WTC11 (cell line): ENCODE data around the gene GADL1. TPM values are rescaled to one million over a fixed set of nuclear protein-coding genes. Genes with fewer than 3 reads are reported as not detected.

Source experiments
- ATAC-seq: fragments of 200-7000 bp; cut with Tn5 transposase; 2 replicates; pipeline ENCODE4 v1.10.0; 2021; ENCODE audit warnings: mild to moderate bottlenecking, moderate library complexity
- CTCF ChIA-PET: fragments of 300-600 bp; sonication (Branson Sonifier 250); formaldehyde crosslinking; loops from one replicate; lab custom pipeline; 2021; ENCODE audit warnings: antibody characterized with exemption; lab: Charles Lee
- POLR2A ChIA-PET: fragments of 350-600 bp; sonication (Branson Sonifier 250); formaldehyde crosslinking; loops from one replicate; lab custom pipeline; 2021; ENCODE audit warnings: antibody characterized with exemption; lab: Charles Lee
- DNase-seq: peaks from one replicate; pipeline ENCODE4 v3.0.0; 2021; ENCODE audit warnings: low spot score
- H3K27ac Mint-ChIP-seq: 2 replicates; pipeline ENCODE4 v1.8.0; 2021; ENCODE audit warnings: mixed read lengths
- H3K27me3 Mint-ChIP-seq: 2 replicates; pipeline ENCODE4 v1.8.0; 2021; ENCODE audit warnings: low read depth, mild to moderate bottlenecking, moderate library complexity, mixed read lengths
- H3K36me3 Mint-ChIP-seq: 2 replicates; pipeline ENCODE4 v1.8.0; 2021; ENCODE audit warnings: mixed read lengths
- H3K4me1 Mint-ChIP-seq: 2 replicates; pipeline ENCODE4 v1.8.0; 2022; ENCODE audit warnings: mixed read lengths
- H3K4me3 Mint-ChIP-seq: 2 replicates; pipeline ENCODE4 v1.8.0; 2021; ENCODE audit warnings: mild to moderate bottlenecking, moderate library complexity, mixed read lengths
- H3K9me3 Mint-ChIP-seq: 2 replicates; pipeline ENCODE4 v1.8.0; 2021; ENCODE audit warnings: mixed read lengths
- ELF4 ChIP-seq: sonication (generic); formaldehyde crosslinking; IDR thresholded peaks from 2 replicates; pipeline ENCODE4 v1.8.1; 2022; ENCODE audit warnings: low read depth, mild to moderate bottlenecking, moderate library complexity, missing genetic modification reagents
- SP1 ChIP-seq: sonication (generic); formaldehyde crosslinking; conservative IDR thresholded peaks from 2 replicates; pipeline ENCODE4 v1.8.1; 2022; ENCODE audit warnings: missing genetic modification reagents
- ZBTB21 ChIP-seq: sonication (generic); formaldehyde crosslinking; IDR thresholded peaks from 2 replicates; pipeline ENCODE4 v1.8.1; 2023; ENCODE audit warnings: mild to moderate bottlenecking, missing genetic modification reagents, borderline replicate concordance
- ZNF232 ChIP-seq: sonication (generic); formaldehyde crosslinking; IDR thresholded peaks from 2 replicates; pipeline ENCODE4 v1.8.0; 2022; ENCODE audit warnings: mild to moderate bottlenecking, missing genetic modification reagents
- ZNF263 ChIP-seq: sonication (generic); formaldehyde crosslinking; IDR thresholded peaks from 2 replicates; pipeline ENCODE4 v1.8.1; 2022; ENCODE audit warnings: low read depth, mild to moderate bottlenecking, moderate library complexity, missing genetic modification reagents
- ZNF416 ChIP-seq: fragments of 250-450 bp; sonication (Bioruptor Pico); IDR thresholded peaks from 2 replicates; pipeline ENCODE4 v1.9.0; 2021; ENCODE audit warnings: mild to moderate bottlenecking, inconsistent platforms
- total RNA-seq: library from RNA; stranded (reverse); gene quantifications from 3 replicates; pipeline ENCODE4 v1.2.3, GENCODE V29; 2021
- TF ChIP-seq, protein P1 (sequence below): sonication (generic); formaldehyde crosslinking; IDR thresholded peaks from 2 replicates; pipeline ENCODE4 v1.8.0; 2023; ENCODE audit warnings: mild to moderate bottlenecking, missing genetic modification reagents
- TF ChIP-seq, protein P2 (sequence below): fragments of 250-450 bp; sonication (Bioruptor Pico); IDR thresholded peaks from 2 replicates; pipeline ENCODE4 v1.9.0; 2021; ENCODE audit warnings: mild to moderate bottlenecking
- TF ChIP-seq, protein P3 (sequence below): fragments of 200-600 bp; IDR thresholded peaks from 2 replicates; pipeline ENCODE4 v1.8.0; 2022; ENCODE audit warnings: antibody characterized with exemption
- TF ChIP-seq, protein P4 (sequence below): sonication (generic); formaldehyde crosslinking; IDR thresholded peaks from 2 replicates; pipeline ENCODE4 v1.8.0; 2022; ENCODE audit warnings: mild to moderate bottlenecking, missing genetic modification reagents
- TF ChIP-seq, protein P5 (sequence below): fragments of 250-450 bp; sonication (Bioruptor Pico); IDR thresholded peaks from 2 replicates; pipeline ENCODE4 v2.1.2; 2022; ENCODE audit warnings: mild to moderate bottlenecking, moderate library complexity
- TF ChIP-seq, protein P6 (sequence below): sonication (generic); formaldehyde crosslinking; conservative IDR thresholded peaks from 2 replicates; pipeline ENCODE4 v1.8.1; 2022; ENCODE audit warnings: mild to moderate bottlenecking, missing genetic modification reagents
- TF ChIP-seq, protein P7 (sequence below): sonication (generic); formaldehyde crosslinking; IDR thresholded peaks from 2 replicates; pipeline ENCODE4 v1.8.0; 2022; ENCODE audit warnings: mild to moderate bottlenecking, missing genetic modification reagents

Gene GADL1
- total RNA-seq, 1 experiment from 2014 or later: 0.15 TPM

DNA sequence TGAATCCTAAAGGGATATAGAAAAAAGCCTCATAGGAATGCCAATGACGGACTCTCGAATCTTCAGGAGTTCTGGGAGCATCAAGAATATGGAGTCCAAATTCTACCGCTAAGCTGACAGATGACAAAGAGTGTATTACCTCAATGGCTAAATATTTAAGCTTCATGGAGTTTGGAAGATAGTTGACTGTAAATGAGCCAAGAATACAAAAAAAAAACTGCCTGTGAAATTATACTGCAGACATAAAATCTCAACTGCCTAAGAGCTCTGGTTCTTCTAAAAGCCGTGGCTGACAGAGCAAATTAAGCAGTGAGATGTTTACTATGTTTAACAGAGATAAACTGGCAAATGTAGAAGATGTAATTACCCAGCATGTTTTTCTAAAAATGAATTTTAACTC is 140.0 kb downstream of the GADL1 start (continued):
- TF ChIP-seq, protein P1, sequence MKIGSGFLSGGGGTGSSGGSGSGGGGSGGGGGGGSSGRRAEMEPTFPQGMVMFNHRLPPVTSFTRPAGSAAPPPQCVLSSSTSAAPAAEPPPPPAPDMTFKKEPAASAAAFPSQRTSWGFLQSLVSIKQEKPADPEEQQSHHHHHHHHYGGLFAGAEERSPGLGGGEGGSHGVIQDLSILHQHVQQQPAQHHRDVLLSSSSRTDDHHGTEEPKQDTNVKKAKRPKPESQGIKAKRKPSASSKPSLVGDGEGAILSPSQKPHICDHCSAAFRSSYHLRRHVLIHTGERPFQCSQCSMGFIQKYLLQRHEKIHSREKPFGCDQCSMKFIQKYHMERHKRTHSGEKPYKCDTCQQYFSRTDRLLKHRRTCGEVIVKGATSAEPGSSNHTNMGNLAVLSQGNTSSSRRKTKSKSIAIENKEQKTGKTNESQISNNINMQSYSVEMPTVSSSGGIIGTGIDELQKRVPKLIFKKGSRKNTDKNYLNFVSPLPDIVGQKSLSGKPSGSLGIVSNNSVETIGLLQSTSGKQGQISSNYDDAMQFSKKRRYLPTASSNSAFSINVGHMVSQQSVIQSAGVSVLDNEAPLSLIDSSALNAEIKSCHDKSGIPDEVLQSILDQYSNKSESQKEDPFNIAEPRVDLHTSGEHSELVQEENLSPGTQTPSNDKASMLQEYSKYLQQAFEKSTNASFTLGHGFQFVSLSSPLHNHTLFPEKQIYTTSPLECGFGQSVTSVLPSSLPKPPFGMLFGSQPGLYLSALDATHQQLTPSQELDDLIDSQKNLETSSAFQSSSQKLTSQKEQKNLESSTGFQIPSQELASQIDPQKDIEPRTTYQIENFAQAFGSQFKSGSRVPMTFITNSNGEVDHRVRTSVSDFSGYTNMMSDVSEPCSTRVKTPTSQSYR (CRISPR knock-in tag): no peak
- TF ChIP-seq ZNF232 (CRISPR knock-in tag) (no peak), SP1 (CRISPR knock-in tag) (no peak), ZNF263 (no peak), ZBTB21 (CRISPR knock-in tag) (no peak)
- TF ChIP-seq, protein P2, sequence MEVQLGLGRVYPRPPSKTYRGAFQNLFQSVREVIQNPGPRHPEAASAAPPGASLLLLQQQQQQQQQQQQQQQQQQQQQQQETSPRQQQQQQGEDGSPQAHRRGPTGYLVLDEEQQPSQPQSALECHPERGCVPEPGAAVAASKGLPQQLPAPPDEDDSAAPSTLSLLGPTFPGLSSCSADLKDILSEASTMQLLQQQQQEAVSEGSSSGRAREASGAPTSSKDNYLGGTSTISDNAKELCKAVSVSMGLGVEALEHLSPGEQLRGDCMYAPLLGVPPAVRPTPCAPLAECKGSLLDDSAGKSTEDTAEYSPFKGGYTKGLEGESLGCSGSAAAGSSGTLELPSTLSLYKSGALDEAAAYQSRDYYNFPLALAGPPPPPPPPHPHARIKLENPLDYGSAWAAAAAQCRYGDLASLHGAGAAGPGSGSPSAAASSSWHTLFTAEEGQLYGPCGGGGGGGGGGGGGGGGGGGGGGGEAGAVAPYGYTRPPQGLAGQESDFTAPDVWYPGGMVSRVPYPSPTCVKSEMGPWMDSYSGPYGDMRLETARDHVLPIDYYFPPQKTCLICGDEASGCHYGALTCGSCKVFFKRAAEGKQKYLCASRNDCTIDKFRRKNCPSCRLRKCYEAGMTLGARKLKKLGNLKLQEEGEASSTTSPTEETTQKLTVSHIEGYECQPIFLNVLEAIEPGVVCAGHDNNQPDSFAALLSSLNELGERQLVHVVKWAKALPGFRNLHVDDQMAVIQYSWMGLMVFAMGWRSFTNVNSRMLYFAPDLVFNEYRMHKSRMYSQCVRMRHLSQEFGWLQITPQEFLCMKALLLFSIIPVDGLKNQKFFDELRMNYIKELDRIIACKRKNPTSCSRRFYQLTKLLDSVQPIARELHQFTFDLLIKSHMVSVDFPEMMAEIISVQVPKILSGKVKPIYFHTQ (CRISPR knock-in tag): no peak
- TF ChIP-seq, protein P3, sequence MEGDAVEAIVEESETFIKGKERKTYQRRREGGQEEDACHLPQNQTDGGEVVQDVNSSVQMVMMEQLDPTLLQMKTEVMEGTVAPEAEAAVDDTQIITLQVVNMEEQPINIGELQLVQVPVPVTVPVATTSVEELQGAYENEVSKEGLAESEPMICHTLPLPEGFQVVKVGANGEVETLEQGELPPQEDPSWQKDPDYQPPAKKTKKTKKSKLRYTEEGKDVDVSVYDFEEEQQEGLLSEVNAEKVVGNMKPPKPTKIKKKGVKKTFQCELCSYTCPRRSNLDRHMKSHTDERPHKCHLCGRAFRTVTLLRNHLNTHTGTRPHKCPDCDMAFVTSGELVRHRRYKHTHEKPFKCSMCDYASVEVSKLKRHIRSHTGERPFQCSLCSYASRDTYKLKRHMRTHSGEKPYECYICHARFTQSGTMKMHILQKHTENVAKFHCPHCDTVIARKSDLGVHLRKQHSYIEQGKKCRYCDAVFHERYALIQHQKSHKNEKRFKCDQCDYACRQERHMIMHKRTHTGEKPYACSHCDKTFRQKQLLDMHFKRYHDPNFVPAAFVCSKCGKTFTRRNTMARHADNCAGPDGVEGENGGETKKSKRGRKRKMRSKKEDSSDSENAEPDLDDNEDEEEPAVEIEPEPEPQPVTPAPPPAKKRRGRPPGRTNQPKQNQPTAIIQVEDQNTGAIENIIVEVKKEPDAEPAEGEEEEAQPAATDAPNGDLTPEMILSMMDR: no peak
- TF ChIP-seq, protein P4, sequence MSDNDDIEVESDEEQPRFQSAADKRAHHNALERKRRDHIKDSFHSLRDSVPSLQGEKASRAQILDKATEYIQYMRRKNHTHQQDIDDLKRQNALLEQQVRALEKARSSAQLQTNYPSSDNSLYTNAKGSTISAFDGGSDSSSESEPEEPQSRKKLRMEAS: no peak

DNA sequence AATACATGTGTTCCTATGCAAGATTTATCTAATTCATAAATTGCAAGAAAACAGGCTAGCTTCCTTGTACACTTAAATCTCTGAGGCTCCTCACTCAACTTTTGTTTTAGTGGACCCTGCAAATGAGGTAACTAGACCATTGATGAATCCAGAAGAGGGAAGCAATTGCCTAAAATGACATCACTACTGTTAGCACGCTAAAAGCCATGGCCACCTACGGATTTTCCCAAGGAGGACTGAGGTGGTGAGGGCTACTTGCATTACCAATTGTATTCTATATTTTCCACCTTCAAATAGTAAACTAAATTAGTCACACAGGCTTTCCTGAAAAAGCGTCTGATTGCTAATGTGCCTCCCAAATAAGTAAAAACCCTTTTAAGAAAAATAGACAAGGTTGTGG is 140.7 kb downstream of the GADL1 start:
- Mint-ChIP-seq H3K9me3 (no peaks in the 10 kb centered on the region), H3K36me3 (no peaks in the 10 kb centered on the region), H3K27ac (no peak overlapping the region), H3K4me1 (peaks cover 24% of the 10 kb centered on the region)
- ATAC-seq (no peak), DNase-seq (no peak)
- POLR2A ChIA-PET: no interaction called here
- CTCF ChIA-PET: interaction anchor here (1.8 kb wide), 1 partner anchor 16 kb away, joined by 4 read pairs; no protein-coding TSS in a partner anchor
- TF ChIP-seq, protein P2 (CRISPR knock-in tag): no peak
- TF ChIP-seq, protein P5, sequence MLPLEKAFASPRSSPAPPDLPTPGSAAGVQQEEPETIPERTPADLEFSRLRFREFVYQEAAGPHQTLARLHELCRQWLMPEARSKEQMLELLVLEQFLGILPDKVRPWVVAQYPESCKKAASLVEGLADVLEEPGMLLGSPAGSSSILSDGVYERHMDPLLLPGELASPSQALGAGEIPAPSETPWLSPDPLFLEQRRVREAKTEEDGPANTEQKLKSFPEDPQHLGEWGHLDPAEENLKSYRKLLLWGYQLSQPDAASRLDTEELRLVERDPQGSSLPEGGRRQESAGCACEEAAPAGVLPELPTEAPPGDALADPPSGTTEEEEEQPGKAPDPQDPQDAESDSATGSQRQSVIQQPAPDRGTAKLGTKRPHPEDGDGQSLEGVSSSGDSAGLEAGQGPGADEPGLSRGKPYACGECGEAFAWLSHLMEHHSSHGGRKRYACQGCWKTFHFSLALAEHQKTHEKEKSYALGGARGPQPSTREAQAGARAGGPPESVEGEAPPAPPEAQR (CRISPR knock-in tag): no peak
- TF ChIP-seq ELF4 (CRISPR knock-in tag): no peak
- TF ChIP-seq, protein P6, sequence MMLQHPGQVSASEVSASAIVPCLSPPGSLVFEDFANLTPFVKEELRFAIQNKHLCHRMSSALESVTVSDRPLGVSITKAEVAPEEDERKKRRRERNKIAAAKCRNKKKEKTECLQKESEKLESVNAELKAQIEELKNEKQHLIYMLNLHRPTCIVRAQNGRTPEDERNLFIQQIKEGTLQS (CRISPR knock-in tag): no peak
- no peak for TF ChIP-seq ZNF416 (CRISPR knock-in tag)
- no peak for TF ChIP-seq ZBTB21 (CRISPR knock-in tag)
- TF ChIP-seq, protein P7, sequence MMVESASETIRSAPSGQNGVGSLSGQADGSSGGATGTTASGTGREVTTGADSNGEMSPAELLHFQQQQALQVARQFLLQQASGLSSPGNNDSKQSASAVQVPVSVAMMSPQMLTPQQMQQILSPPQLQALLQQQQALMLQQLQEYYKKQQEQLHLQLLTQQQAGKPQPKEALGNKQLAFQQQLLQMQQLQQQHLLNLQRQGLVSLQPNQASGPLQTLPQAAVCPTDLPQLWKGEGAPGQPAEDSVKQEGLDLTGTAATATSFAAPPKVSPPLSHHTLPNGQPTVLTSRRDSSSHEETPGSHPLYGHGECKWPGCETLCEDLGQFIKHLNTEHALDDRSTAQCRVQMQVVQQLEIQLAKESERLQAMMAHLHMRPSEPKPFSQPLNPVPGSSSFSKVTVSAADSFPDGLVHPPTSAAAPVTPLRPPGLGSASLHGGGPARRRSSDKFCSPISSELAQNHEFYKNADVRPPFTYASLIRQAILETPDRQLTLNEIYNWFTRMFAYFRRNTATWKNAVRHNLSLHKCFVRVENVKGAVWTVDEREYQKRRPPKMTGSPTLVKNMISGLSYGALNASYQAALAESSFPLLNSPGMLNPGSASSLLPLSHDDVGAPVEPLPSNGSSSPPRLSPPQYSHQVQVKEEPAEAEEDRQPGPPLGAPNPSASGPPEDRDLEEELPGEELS: no peak
- TF ChIP-seq, all 79 proteins: peak for 0
- Mint-ChIP-seq H3K27me3 (no peaks in the 10 kb centered on the region), H3K4me3 (no peak overlapping the region)
